Spinal cord (tissue), 10 donors: Measurements from ENCODE around the gene ARL15. TPM values are rescaled to one million over a fixed set of nuclear protein-coding genes. Genes with fewer than 3 reads are reported as not detected.
A peak's percentile ranks its signal among the peaks of the same experiment; 100 is the strongest.
"Not testable (repeated sequence)": the region's sequence is repeated elsewhere in the genome, so short reads cannot be mapped to it uniquely, and the experiment has no call there.

Experiments used
- DNase-seq, 6 donors: peaks; one replicate each; pipeline versions ENCODE4 v3.0.0 to v3.0.0-alpha.2; 2013 to 2015; ENCODE audit warnings: low spot score in 6 of 6, low read depth in 4 of 6
- H3K27ac ChIP-seq: one replicate; pipeline ENCODE4 v1.5.1; 2013; ENCODE audit warnings: low read depth, low read length, control low read depth
- H3K27me3 ChIP-seq: one replicate; pipeline ENCODE4 v1.6.1; 2013; ENCODE audit warnings: low read length; ENCODE audit not compliant: control insufficient read depth, insufficient read depth
- H3K36me3 ChIP-seq: one replicate; pipeline ENCODE4 v1.6.1; 2013; ENCODE audit warnings: low read length; ENCODE audit not compliant: control insufficient read depth, insufficient read depth
- H3K4me1 ChIP-seq: one replicate; pipeline ENCODE4 v1.6.1; 2013; ENCODE audit warnings: low read length; ENCODE audit not compliant: control insufficient read depth, insufficient read depth
- H3K4me3 ChIP-seq: one replicate; pipeline ENCODE4 v1.5.1; 2013; ENCODE audit warnings: low read depth, low read length, control low read depth
- H3K9me3 ChIP-seq: one replicate; pipeline ENCODE4 v1.6.1; 2013; ENCODE audit warnings: low read length; ENCODE audit not compliant: control insufficient read depth, insufficient read depth
- WGBS: methylation state at CpG from one replicate; pipeline ENCODE4 v1.1.5; 2013; ENCODE audit warnings: missing lambda C conversion rate; ENCODE audit not compliant: insufficient coverage; 5-methylcytosine and 5-hydroxymethylcytosine counted together
- polyA plus RNA-seq, 2 donors: library from polyadenylated mRNA; unstranded; fragments of 120-200 nt; gene quantifications; one replicate each; pipeline ENCODE4 v1.2.1, GENCODE V29; 2013; ENCODE audit not compliant: insufficient read length in 2 of 2
- total RNA-seq, 2 donors: library from RNA; depleted of rRNA in 1 of 2; stranded (reverse); fragments of 120-200 nt in 1 of 2; fragments of >200 nt in 1 of 2; gene quantifications; one replicate each; pipeline versions ENCODE4 v1.2.3 to v1.2.4, GENCODE V29; 2013 to 2014
- donor health status: healthy.

Gene ARL15
- total and polyA plus RNA-seq, 4 donors = 24.7 to 67.6 (median 36.4) TPM

DNA sequence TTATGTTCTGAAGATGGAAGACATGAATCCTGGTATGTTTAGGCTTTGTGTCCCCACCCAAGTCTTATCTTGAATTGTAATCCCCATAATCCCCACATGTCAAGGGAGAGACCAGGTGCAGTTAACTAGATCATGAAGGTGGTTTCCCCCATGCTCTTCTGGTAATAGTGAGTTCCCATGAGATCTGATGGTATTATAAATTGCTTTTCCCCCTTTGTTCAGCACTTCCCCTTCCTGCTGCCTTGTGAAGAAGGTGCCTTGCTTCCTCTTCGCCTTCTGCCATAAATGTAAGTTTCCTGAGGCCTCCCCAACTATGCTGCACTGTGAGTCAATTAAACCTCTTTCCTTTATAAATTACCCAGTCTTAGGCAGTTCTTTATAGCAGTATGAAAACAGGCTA lies 229.0 kb downstream of the ARL15 start:
- 100% methylated on average over 1 of the region's 1 CpG for WGBS
- Histone ChIP-seq H3K36me3 (no peaks in the 10 kb centered on the region), H3K9me3 (no peaks in the 10 kb centered on the region), H3K4me3 (no peak overlapping the region), H3K27ac (no peak overlapping the region), H3K27me3 (no peaks in the 10 kb centered on the region), H3K4me1 (no peaks in the 10 kb centered on the region)
- no peak for DNase-seq

GRCh38 chr5:54080831-54081230 lies 229.5 kb downstream of the ARL15 start:
- WGBS = 90% methylated on average over 2 of the region's 5 CpGs
- Histone ChIP-seq H3K27ac (no peak overlapping the region), H3K4me3 (no peak overlapping the region), H3K36me3 (no peaks in the 10 kb centered on the region), H3K27me3 (no peaks in the 10 kb centered on the region), H3K4me1 (no peaks in the 10 kb centered on the region), H3K9me3 (no peaks in the 10 kb centered on the region)
- no peak for DNase-seq

GRCh38 chr5:54073735-54074134 lies 236.6 kb downstream of the ARL15 start:
- Histone ChIP-seq H3K4me3 (no peak overlapping the region), H3K27me3 (no peaks in the 10 kb centered on the region), H3K4me1 (no peaks in the 10 kb centered on the region), H3K9me3 (no peaks in the 10 kb centered on the region), H3K27ac (no peak overlapping the region), H3K36me3 (no peaks in the 10 kb centered on the region)
- WGBS = 88% methylated on average over 1 of the region's 2 CpGs
- DNase-seq = no peak

DNA sequence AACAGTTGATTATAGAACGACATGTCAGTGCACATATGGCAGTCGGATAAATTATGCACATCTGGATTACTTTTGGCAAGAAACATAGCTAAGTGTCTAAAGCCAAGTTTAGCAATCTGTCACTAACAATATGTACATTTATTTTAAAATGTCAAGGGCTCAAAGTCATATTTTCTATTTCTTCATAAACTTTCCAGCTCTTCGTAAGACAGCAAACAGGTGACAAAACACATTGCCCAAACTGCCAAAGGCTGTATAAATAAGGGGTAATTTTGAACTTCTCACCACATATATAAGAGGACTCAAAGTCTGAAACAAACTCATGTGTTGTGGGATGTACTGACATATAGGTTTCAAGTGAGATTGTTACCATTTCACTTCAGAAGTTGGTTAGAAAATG lies 237.2 kb downstream of the ARL15 start:
- DNase-seq = peak in 1 of 6 donors; percentile 18
- H3K4me1 ChIP-seq = no peaks in the 10 kb centered on the region

GRCh38 chr5:54066433-54066832 lies 243.9 kb downstream of the ARL15 start:
- H3K4me3 ChIP-seq = no peak overlapping the region
- no peaks in the 10 kb centered on the region for H3K27me3 ChIP-seq
- no peaks in the 10 kb centered on the region for H3K9me3 ChIP-seq
- no CpG with 5 or more reads among the region's 2 CpGs for WGBS
- H3K4me1 ChIP-seq = no peaks in the 10 kb centered on the region
- no peak overlapping the region for H3K27ac ChIP-seq
- H3K36me3 ChIP-seq = no peaks in the 10 kb centered on the region
- DNase-seq = no peak

More for the DNA sequence above, 237.2 kb downstream of the ARL15 start:
- H3K27ac ChIP-seq = no peak overlapping the region
- no peak overlapping the region for H3K4me3 ChIP-seq
- H3K36me3 ChIP-seq = no peaks in the 10 kb centered on the region
- no peaks in the 10 kb centered on the region for H3K27me3 ChIP-seq
- WGBS = 60% methylated on average over 1 of the region's 3 CpGs
- no peaks in the 10 kb centered on the region for H3K9me3 ChIP-seq

DNA sequence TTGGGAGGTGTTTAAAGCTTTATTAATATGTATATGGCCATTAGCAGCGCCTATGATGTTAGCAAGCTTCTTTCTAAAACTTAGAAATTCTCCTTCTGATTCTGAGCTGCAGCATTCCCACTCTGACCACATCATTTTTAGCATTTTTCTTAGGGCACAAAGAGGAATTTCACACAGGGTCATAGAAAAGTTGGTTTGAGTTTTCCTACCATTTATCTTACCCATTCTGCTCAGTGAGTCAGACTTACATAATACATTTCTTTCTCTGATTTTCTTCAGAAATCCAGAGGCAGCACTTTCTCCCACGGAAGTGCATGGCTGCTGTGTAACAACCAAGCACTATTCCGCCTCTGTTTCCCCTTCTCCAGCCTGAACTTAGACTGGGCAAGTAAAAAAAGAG lies 246.6 kb downstream of the ARL15 start:
- Histone ChIP-seq H3K27me3 (no peaks in the 10 kb centered on the region), H3K36me3 (no peaks in the 10 kb centered on the region), H3K9me3 (no peaks in the 10 kb centered on the region), H3K4me1 (no peaks in the 10 kb centered on the region), H3K27ac (no peak overlapping the region), H3K4me3 (no peak overlapping the region)
- 100% methylated on average over 1 of the region's 3 CpGs for WGBS
- no peak for DNase-seq

GRCh38 chr5:54062958-54063357 lies 247.4 kb downstream of the ARL15 start:
- WGBS = no CpG with 5 or more reads among the region's 3 CpGs
- Histone ChIP-seq H3K4me3 (no peak overlapping the region), H3K9me3 (no peaks in the 10 kb centered on the region), H3K27ac (no peak overlapping the region), H3K36me3 (no peaks in the 10 kb centered on the region), H3K27me3 (no peaks in the 10 kb centered on the region), H3K4me1 (no peaks in the 10 kb centered on the region)
- DNase-seq = peak in 1 of 6 donors; percentile 8

- not testable (repeated sequence) for H3K9me3 ChIP-seq, H3K27ac ChIP-seq, DNase-seq, H3K27me3 ChIP-seq, H3K4me3 ChIP-seq, H3K4me1 ChIP-seq, H3K36me3 ChIP-seq
- 93% methylated on average over 3 of the region's 3 CpGs for WGBS
Measured at GRCh38 chr5:54060919-54061318, 249.5 kb downstream of the ARL15 start.

- Histone ChIP-seq H3K36me3 (no peaks in the 10 kb centered on the region), H3K4me1 (no peaks in the 10 kb centered on the region), H3K4me3 (no peak overlapping the region), H3K27me3 (no peaks in the 10 kb centered on the region), H3K9me3 (no peaks in the 10 kb centered on the region), H3K27ac (no peak overlapping the region)
- no peak for DNase-seq
- no CpG with 5 or more reads among the region's 2 CpGs for WGBS
Measured at GRCh38 chr5:54049963-54050362, 260.4 kb downstream of the ARL15 start.

- H3K9me3 ChIP-seq = no peaks in the 10 kb centered on the region
- H3K4me3 ChIP-seq = no peak overlapping the region
- H3K4me1 ChIP-seq = no peaks in the 10 kb centered on the region
- DNase-seq = no peak
- H3K36me3 ChIP-seq = no peaks in the 10 kb centered on the region
- no CpG with 5 or more reads among the region's 1 CpG for WGBS
- no peak overlapping the region for H3K27ac ChIP-seq
- H3K27me3 ChIP-seq = no peaks in the 10 kb centered on the region
Measured at GRCh38 chr5:54049144-54049543, 261.2 kb downstream of the ARL15 start.
